DMS 273 treated with DMSO at 0.1 percent for 48 hours (cell line): ENCODE results near the gene RIMS4.

Experiments used
- DNase-seq: peaks from one replicate; lab custom pipeline; 2025; lab: John Stamatoyannopoulos, UW

The RIMS4 gene

GRCh38 chr20:44810391-44811149 is at the start of gene RIMS4:
TSS of gene RIMS4 (minus strand) at chr20:44810546. CDS start at chr20:44810271, 275 bp downstream.
- no peak for DNase-seq

DNA sequence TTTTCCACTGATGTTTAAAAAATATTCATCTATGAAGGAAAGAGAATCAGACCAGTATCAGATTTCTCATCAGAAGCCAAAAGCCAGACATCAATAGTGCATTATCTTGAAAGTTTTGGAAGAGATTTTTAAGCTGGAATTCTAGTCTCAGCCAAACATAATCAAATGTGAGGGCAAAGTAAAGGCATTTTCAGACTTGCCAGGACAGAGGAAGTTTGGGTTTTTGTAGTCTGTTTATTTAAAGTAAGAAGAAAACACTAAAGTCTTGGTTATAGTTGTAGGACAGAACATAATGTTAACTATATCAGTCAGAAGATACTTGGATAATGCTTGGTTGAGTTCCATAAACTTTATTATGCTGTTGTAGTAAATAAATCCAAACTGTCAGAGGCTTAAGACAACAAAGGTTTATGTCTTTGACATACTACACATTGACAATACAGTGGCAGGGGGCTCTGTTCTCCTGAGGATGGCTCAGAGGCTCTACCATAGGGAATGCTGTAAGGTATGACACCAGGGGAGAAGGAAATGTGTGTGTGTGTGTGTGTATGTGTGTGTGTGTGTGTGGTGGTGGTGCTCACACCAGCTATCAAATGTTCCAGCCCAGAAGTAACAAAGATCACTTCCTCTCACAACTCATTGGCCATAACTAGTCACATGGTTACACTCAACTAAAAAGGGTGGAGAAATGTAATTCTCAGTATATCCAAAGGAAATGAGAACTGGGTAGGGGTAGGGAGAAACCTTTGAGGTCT is 48.4 kb upstream of the RIMS4 start:
- no peak for DNase-seq

DNA sequence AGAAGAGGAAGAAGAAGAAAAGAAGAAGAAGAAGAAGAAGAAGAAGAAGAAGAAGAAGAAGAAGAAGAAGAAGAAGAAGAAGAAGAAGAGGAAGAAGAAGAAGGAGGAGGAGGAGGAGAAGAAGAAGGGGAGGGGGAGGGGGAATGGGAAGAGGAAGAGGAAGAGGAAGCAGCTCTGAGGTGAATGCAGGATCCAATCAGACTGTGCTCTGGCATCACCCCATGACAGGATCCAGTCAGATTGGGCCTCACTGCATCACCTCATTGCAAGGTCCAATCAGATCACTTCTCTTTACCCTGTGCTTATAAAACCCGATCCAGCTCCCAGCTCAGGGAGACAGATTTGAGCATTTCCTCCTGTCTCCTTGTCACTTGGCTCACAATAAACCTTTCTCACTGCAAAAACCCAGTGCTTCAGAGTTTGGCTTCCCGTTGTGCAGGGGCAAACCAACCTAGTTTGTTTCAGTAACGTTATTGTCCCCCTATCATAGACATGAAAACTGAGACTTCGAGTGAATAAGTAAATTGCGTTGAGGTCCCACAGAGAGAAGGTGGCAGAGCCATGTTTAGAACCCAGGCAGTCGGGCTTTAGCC is 46.6 kb upstream of the RIMS4 start:
- DNase-seq = no peak

GRCh38 chr20:44856442-44856841 is 46.1 kb upstream of the RIMS4 start:
- DNase-seq = no peak

GRCh38 chr20:44851545-44851944 is 41.2 kb upstream of the RIMS4 start:
- no peak for DNase-seq

GRCh38 chr20:44850837-44851236 is 40.5 kb upstream of the RIMS4 start:
- DNase-seq = no peak

DNA sequence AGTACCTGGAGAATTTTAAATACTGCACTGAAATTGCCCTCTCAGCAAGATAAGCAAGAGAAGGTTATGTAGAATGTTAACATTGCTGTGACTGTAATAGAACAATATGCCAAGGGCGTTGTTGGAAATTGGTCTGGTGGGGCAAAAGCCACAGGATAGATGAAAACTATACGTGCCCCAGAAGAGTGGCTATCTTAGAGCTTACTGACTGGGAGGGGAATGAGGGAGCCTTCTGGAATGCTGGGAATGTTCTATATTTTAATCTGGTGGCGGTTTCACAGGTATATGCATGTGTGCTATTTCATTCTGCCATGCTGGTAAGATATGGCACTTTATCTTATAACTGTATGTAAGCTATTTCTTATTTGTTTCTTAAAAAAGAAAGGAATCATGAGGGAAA is 39.9 kb upstream of the RIMS4 start:
- DNase-seq = no peak

DNA sequence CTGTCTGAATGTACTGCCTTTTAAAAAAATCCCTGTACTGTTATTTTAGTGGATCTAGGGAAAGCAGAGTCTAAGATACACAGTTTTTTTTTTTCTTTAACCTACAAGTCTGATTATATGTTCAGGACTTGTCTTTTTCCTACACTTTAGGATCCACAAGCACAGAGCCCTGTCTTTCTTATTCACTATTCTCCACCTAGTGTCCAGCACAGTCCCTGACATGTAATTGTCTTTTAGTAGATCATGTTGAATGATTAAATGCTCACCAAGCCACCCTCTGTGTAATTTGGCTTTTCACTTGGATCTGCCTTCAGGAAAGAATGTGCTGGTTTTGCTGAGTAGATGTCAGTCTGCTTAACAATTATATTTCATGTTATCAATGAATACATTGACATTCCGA is 39.4 kb upstream of the RIMS4 start:
- no peak for DNase-seq

DNA sequence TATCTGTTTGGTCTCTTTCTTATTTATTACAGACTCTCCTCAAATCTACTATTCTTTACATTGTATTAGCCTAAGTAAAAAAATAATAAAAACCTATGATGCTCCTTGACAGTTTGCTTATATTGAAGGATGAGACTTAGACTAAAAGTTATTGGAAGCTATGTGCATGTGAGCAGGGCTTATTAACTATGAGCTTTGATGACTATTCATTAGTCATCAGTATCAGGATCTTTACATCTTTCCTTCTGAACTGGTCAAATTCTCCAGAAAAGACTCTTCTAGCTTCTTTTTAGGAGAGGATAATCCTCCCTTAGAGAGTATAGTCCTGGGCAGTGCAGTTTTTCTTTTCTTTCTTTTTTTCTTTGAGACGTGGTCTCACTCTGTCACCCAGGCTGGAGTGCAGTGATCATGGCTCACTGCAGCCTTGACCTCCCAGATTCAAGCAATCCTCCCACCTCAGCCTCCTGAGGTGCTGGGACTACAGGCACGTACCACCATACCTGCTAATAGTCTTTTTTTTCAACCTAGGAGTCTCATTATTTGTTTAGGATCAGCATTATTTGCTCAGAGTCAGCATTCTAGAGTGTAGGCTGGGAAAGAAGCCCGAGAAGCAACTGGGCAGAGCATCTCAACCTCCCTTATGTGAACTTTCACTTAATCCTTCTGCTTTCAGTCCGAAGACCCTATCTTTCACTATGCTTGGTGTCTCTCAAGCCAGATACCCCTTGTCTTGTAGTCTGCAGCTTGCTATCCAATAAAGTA is 38.1 kb upstream of the RIMS4 start:
- no peak for DNase-seq

DNA sequence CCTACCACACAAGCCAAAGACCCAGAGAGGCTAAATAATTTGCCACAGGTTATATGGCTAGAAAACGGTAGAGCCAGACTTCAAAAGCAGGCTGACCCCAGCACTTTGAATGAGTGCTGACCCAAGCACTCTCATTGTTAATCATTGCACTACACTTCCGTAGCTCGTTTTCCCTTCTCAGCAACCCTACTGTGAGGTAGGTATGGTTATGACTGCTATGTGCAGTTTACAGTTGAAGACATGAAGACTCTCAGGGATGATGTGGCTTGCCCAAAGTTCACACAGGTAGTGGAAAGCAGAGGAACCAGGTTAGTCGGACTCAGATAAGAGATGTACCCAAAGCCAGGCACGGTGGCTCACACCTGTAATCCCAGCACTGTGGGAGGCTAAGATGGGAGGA is 33.5 kb upstream of the RIMS4 start:
- no peak for DNase-seq

- DNase-seq = no peak
Observed at GRCh38 chr20:44841955-44842354, 31.6 kb upstream of the RIMS4 start.

DNA sequence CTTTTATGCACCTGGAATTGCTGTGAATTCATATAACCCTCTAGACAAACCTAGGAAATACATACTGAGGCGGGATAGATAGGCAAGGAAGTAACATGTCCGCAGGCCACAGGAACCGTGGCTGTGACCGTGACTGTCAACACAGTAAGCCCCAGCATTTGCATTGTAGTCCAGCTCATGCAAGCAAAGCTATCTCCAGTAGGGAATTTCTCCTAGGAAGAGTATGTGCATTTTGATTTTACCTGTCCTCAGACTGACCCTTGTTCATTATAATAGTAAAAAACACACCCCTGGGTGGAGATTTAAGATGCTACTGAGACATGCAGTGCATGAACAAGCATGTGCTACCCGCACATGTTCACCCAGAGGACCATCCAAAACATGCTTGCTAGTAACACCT is 30.5 kb upstream of the RIMS4 start:
- DNase-seq = no peak

DNA sequence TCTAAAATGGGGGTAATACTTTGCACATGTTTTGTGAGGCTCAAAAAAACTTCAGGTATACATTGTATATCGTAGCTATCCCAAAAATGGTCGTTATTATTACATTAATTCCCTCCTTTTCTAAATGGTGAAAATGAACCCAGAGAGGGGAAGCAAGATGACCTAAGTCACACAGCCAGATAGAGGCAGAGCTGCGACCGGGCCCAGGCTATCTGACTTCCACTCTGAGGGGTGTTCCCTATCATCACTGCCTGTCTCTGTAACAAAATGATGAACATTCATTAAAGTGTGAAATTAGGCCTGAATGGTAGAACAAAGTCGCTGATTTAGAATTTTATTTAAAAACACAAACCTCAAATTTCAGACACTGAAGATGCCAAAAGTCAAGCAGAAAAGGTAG is 29.1 kb upstream of the RIMS4 start:
- no peak for DNase-seq

DNA sequence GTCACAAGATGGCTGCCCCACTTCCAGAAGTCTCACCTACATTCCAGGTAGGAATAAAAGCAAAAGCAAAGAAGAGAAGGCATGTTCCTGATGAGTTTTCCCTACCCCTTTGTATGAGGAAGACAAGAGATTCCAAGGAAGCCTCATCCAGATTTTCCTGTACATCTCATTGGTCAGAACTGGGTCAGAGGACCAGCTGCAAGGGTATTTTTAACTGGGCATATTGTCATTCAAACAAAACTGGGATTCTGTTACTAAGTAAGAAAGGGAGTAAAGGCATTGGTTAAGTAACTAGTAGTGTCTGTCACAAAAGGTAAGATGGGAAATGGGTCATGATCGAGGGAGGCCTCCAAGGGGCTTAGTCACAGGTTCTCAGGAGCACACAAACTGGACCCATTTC is 28.2 kb upstream of the RIMS4 start:
- no peak for DNase-seq

DNA sequence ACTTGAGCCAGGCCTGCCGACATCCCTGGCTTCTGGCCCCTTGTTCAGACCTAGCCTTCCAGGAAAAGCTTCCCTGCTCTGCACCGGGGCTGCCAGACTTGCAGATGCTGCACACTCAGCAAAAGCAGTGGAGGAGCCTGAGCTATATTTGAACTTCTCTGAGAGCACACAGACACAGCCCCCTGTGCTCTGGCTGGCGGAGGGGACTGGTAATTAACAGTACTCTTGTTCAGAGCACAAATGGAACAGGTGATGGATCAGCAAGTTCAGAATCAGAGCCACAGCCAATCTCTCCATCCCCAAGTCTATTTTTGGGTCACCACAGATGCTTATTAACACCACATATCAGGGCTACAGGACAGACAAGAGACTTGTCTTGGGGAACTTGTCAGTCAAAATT is 27.6 kb upstream of the RIMS4 start:
- DNase-seq = no peak

DNA sequence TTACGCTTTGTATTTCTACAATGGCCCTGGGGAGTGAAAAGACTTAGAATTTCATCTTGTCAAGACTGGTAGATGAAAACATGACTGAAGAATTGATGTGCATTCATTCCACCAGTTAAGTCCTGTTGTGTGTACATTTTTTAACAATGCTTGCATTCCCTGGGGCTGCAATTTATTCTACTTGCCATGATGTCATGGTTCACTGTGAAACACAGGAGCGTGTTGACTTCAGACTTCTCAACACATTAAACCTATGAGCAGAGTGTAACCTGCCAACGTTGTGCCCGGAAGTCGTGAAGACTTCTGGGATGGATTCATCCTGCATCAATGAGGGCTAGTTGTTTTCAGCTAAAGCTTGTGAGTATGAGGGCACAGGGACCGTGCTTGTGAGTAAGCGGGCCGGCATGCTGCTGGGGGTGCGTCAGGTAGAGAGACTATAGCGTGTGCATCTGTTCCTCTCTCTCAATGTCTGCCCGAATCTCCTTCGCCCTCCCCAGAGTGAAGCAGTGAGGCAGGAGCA is 26.3 kb upstream of the RIMS4 start:
- no peak for DNase-seq

DNA sequence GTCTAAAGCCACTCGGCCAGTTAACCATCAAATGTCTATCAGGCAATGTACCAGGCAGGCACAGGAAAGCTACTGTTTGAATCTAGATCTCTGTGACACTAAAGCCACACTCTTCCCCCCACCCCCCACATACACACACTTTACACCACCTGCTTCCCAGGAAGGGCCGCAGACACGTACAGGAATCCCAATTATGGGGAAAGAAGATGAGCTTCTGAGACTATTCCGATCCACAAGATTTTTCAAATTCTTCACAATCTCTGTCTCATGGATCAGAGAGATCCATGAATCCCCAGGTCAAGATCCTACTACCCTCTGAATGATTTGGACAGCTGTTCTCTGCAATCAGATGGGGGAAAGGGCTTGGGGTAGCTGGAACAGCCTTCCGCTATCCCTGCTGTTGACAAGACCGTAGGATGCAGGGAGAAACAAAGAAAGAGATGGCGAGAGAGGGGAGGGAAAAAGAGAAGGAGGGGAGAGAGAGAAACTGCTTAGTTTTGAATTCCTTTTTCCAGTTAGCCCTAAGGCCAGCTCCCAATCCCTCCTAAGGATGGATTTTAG is 25.4 kb upstream of the RIMS4 start:
- DNase-seq = no peak

DNA sequence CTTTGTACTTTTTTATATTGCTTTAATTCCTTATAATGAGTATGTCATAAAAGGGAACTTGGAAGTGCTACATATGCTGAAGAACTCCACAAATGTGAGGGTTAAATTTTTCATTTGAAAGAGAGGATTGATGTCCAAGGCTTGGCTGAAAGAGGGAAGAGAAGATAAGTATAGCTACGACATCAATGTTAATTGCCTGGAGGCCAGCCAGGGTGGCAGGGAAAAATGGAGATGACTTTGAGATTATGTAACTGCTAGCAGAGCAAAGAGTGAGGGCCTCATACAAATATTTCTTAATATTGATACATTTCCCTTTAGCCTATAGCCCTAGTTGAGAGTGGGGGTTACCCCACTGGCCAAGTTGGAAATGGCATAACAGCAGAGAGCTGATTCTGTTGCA is 24.8 kb upstream of the RIMS4 start:
- no peak for DNase-seq

GRCh38 chr20:44834693-44835092 is 24.3 kb upstream of the RIMS4 start:
- DNase-seq = no peak

DNA sequence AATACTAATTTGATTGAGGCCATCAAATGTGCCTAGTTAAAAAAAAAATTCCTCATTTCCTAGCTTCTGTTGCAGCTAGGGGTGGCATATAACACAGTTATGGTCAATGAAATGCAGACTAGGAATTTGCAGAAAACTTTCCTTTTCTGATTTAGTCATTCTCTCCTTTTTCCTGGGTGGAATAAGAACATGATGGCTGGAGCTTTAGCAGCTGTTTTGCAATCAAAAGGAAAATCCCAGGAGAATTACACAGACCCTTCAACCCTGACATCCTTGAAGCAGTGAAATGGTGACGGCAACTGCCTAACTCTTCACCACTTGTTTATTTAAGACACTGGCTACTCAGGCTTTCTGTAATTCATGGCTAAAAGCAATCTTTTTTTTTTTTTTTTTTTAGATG is 23.1 kb upstream of the RIMS4 start:
- DNase-seq = no peak

DNA sequence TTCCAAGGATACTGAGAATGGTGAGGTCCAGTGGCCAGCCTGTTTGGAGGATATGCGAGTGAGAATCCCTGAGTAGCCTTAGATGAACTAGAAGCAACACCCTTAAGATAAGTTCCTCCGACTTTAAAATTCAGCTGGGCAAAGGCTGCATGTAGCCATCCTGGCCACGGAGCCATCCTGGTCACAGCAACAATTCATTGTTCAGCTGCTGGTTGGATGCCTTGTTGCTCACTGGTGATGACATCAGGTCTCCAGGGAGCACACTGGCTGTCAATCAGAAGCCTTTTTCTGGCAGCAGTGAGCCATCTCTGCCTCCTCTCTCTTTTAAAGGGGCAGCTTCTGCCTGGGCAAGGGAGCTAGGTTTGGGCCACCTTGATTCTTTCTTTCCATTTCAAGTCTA is 22.4 kb upstream of the RIMS4 start:
- DNase-seq = peak; percentile 43

DNA sequence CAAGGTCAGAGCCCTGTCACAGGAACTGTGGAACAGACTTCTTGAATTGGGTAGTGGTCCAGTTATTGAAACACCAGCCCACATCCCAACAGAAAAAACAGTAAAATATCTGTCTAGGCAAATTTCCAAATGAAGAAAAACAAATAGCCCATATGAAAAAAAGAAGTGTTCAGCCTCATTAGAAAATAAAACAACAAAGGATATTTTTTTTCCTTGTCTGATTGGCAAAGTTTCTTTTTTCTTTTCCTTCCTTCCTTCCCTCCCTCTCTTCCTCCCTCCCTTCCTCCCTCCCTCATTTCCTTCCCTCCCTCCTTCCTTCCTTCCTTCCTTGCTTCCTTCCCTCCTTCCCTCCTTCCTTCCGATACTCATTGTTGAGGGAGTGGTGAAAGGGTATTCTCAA is 20.6 kb upstream of the RIMS4 start:
- DNase-seq = no peak
